ENCODE results near the gene KRT2. TPM values are rescaled to one million over a fixed set of nuclear protein-coding genes. Genes with fewer than 3 reads are reported as not detected.

The KRT2 gene
- total RNA-seq: under 1 TPM; 0.10 TPM

DNA sequence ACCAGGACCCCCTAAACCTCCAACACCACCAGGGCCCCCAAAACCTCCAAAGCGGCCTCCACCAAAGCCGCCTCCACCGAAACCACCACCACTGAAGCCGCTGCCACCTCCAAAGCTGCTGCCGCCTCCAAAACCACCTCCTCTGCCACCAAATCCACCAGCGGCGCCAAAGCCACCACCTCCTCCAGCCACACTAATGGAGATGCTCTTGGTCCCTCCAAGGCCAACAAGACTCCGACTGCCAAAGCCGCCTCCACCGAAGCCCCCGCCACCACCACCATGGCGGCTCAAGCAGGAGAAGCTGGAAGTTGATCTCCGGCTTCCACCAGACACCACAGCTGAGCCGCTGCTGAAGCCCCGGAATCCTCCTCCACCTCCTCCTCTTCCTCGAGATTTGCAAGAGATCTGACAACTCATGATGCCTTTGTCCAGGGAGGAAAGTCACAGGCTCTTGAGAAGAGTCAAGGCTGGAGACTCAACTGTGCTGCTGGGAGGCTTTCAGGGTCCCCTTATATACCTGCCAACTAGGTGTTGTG, at the start of gene KRT2:
Gene KRT2 (minus strand): TSS at position 486 of the 536 bp plus-strand sequence. CDS start 69 bp downstream, at position 417.
- peaks cover 51% of the 10 kb centered on the region for H3K4me1 Mint-ChIP-seq
- peaks cover 3% of the 10 kb centered on the region for H3K9me3 Mint-ChIP-seq
- no peak within 1 kb of the TSS for H3K4me3 Mint-ChIP-seq
- ChIA-PET POLR2A (no interaction called here), CTCF (no interaction called here)
- H3K27ac Mint-ChIP-seq: peak within 1 kb of the TSS; percentile 7
- DNase-seq: no peak
- H3K27me3 Mint-ChIP-seq: peaks cover 14% of the 10 kb centered on the region
- peaks cover 11% of the 10 kb centered on the region for H3K36me3 Mint-ChIP-seq (ENCODE audit: low read depth)

- no peak for DNase-seq
- H3K36me3 Mint-ChIP-seq (ENCODE audit: low read depth): no peaks in the 10 kb centered on the region
- H3K27ac Mint-ChIP-seq: no peak overlapping the region
- POLR2A ChIA-PET: no interaction called here
- H3K9me3 Mint-ChIP-seq: no peaks in the 10 kb centered on the region
- H3K27me3 Mint-ChIP-seq: peaks cover 5% of the 10 kb centered on the region
- no peak overlapping the region for H3K4me3 Mint-ChIP-seq
- H3K4me1 Mint-ChIP-seq: no peaks in the 10 kb centered on the region
- CTCF ChIA-PET: no interaction called here
These were observed 49.3 kb upstream of the KRT2 start for GRCh38 chr12:52701281-52701680.

- Mint-ChIP-seq H3K27me3 (peaks cover 7% of the 10 kb centered on the region), H3K36me3 (ENCODE audit: low read depth) (no peaks in the 10 kb centered on the region), H3K4me3 (no peak overlapping the region), H3K4me1 (no peaks in the 10 kb centered on the region), H3K27ac (no peak overlapping the region), H3K9me3 (no peaks in the 10 kb centered on the region)
- DNase-seq: no peak
- ChIA-PET POLR2A (no interaction called here), CTCF (no interaction called here)
These were observed 47.9 kb upstream of the KRT2 start for GRCh38 chr12:52699960-52700359.

- Mint-ChIP-seq H3K27ac (no peak overlapping the region), H3K9me3 (no peaks in the 10 kb centered on the region), H3K36me3 (ENCODE audit: low read depth) (no peaks in the 10 kb centered on the region), H3K4me1 (no peaks in the 10 kb centered on the region), H3K27me3 (peaks cover 7% of the 10 kb centered on the region), H3K4me3 (no peak overlapping the region)
- ChIA-PET CTCF (interaction anchor here (0.8 kb wide), 1 partner anchor 199 kb away, joined by 3 read pairs; no protein-coding TSS in a partner anchor), POLR2A (no interaction called here)
- DNase-seq: no peak
These were observed 47.4 kb upstream of the KRT2 start for GRCh38 chr12:52699373-52699772.

DNA sequence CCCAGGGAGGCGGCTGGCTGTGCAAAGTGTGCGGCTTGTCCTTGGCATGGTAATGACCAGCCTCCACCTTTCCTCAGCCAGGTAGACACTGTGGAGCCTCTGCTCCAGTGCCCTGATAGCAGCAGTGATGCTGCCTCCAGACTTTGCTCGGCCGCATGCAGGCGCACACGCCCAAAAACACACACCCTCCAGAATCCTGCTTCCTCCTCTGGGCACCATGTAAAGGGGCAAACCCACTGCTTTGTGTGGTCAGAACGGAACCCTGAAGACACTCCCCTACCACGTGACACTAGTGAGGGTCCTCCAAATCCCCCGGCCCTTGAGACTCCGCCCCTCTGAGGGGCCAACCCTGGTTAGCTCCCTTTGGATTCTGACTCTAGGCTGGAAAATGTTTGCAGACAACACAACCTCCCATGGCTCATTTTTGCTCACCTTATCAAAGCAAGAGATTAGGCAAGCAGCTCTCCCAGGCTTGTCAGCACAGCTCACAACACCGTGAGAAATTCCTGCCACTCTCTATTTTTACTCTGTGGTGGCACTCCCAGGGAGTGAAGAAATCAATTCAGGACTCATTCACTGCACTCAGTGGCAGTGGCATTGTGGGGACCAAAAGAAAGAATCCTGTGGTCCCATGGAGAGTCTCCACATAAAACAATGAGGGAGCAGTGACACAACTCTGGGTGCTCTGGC, 46.8 kb upstream of the KRT2 start:
- POLR2A ChIA-PET: no interaction called here
- Mint-ChIP-seq H3K4me1 (no peaks in the 10 kb centered on the region), H3K27me3 (peaks cover 5% of the 10 kb centered on the region), H3K27ac (no peak overlapping the region), H3K9me3 (no peaks in the 10 kb centered on the region), H3K4me3 (no peak overlapping the region), H3K36me3 (ENCODE audit: low read depth) (no peaks in the 10 kb centered on the region)
- DNase-seq: no peak
- CTCF ChIA-PET: interaction anchor here (0.8 kb wide), 1 partner anchor 198 kb away, joined by 3 read pairs; no protein-coding TSS in a partner anchor

DNA sequence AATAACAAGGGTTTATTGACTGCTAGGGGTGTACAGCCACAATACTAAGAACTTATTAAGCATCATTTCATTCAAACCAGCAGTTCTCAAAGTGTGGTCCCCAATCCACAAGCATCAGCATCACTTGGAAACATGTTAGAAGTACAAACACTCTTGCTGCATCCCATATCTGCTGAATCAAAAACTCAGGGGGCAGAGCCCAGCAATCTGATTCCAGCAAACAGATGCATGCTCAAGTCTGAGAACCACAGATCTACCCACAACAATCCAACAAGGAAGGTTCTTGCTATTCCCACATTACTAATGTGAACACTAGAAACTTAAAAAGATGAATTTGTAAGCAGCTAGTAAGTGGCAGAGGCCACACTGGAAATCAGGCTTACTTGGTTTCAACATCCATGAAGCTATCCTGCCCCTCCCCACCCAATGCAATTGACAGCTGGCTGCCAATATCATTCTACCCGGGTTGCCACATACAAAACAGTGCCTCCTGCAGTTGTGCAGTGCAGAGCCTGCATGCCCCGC, 45.1 kb upstream of the KRT2 start:
- DNase-seq: no peak
- Mint-ChIP-seq H3K36me3 (ENCODE audit: low read depth) (no peaks in the 10 kb centered on the region), H3K9me3 (no peaks in the 10 kb centered on the region), H3K4me3 (no peak overlapping the region), H3K27me3 (peaks cover 15% of the 10 kb centered on the region), H3K27ac (no peak overlapping the region), H3K4me1 (no peaks in the 10 kb centered on the region)
- POLR2A ChIA-PET: no interaction called here
- CTCF ChIA-PET: no interaction called here

DNA sequence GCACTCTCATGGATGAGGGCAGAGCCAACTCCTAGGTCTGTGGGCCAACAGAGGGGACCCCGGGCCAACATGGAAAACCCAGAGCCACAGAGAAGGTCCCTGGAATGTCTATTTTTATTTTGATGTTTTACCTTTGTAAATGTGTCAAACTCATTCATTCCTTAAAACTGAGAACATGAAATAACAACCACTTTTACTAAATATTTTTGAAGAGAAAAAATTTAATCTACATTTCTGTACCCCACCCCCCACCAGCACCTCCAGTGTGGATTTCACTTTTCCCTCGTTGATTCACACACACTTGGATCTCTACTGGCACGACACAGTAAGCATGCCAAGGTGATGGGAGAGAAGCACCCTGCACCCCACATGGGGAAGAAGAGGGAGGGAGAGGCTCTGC, 44.6 kb upstream of the KRT2 start:
- CTCF ChIA-PET: no interaction called here
- Mint-ChIP-seq H3K9me3 (no peaks in the 10 kb centered on the region), H3K4me3 (no peak overlapping the region), H3K36me3 (ENCODE audit: low read depth) (no peaks in the 10 kb centered on the region), H3K27me3 (peaks cover 19% of the 10 kb centered on the region), H3K27ac (no peak overlapping the region), H3K4me1 (peaks cover 4% of the 10 kb centered on the region)
- POLR2A ChIA-PET: no interaction called here
- no peak for DNase-seq

- Mint-ChIP-seq H3K27ac (no peak overlapping the region), H3K4me1 (peaks cover 18% of the 10 kb centered on the region), H3K9me3 (no peaks in the 10 kb centered on the region), H3K36me3 (ENCODE audit: low read depth) (no peaks in the 10 kb centered on the region), H3K4me3 (no peak overlapping the region), H3K27me3 (peaks cover 31% of the 10 kb centered on the region)
- POLR2A ChIA-PET: no interaction called here
- no peak for DNase-seq
- CTCF ChIA-PET: interaction anchor here (1.0 kb wide), 1 partner anchor 13 kb away, joined by 3 read pairs; no protein-coding TSS in a partner anchor
These were observed 43.0 kb upstream of the KRT2 start for GRCh38 chr12:52695039-52695438.

DNA sequence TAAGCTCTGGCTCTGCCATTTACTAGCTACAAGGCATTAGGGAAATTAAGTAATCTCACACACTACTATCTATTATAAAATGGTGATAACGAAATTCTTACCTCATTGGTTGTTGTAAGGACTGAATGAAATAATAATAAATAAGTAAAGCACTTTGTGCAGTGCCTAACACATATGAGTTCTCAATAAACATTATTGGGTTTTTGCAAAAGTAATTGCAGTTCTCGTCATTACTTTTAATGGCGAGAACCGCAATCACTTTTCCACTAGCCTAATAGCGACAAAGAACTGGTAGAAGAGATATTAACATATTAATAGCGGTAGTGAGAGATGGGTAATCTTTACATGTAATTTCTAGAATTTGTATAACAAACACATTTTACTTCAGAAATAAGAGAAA, 42.1 kb upstream of the KRT2 start:
- no peaks in the 10 kb centered on the region for H3K9me3 Mint-ChIP-seq
- H3K4me1 Mint-ChIP-seq: peaks cover 23% of the 10 kb centered on the region
- DNase-seq: no peak
- no peak overlapping the region for H3K4me3 Mint-ChIP-seq
- POLR2A ChIA-PET: no interaction called here
- H3K27me3 Mint-ChIP-seq: peaks cover 38% of the 10 kb centered on the region
- no peaks in the 10 kb centered on the region for H3K36me3 Mint-ChIP-seq (ENCODE audit: low read depth)
- no peak overlapping the region for H3K27ac Mint-ChIP-seq
- CTCF ChIA-PET: no interaction called here

DNA sequence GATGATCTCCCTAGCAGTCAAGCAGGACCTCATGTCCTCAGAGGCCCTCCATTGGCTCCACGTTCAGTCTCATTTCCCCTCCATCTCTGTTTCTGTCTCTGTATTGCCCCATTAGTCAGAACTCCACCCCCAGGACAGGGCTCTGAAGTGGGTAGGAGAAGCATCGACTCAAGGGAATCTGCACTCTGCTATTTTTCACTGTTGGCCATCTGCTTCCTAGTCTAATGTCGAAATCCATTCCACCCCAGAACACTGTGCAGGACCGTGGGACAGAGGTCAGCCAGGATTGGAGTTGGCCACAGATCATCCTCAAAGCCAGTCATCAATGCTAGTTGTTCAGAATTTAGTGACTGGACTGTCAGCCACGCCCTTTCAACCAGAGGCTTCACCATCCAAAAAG, 41.2 kb upstream of the KRT2 start:
- H3K36me3 Mint-ChIP-seq (ENCODE audit: low read depth): no peaks in the 10 kb centered on the region
- CTCF ChIA-PET: no interaction called here
- H3K27me3 Mint-ChIP-seq: peaks cover 42% of the 10 kb centered on the region
- DNase-seq: no peak
- no peak overlapping the region for H3K4me3 Mint-ChIP-seq
- POLR2A ChIA-PET: no interaction called here
- peaks cover 25% of the 10 kb centered on the region for H3K4me1 Mint-ChIP-seq
- H3K27ac Mint-ChIP-seq: no peak overlapping the region
- no peaks in the 10 kb centered on the region for H3K9me3 Mint-ChIP-seq

- POLR2A ChIA-PET: no interaction called here
- no peaks in the 10 kb centered on the region for H3K9me3 Mint-ChIP-seq
- peaks cover 35% of the 10 kb centered on the region for H3K4me1 Mint-ChIP-seq
- no peak for DNase-seq
- H3K27ac Mint-ChIP-seq: no peak overlapping the region
- no peaks in the 10 kb centered on the region for H3K36me3 Mint-ChIP-seq (ENCODE audit: low read depth)
- H3K4me3 Mint-ChIP-seq: no peak overlapping the region
- CTCF ChIA-PET: no interaction called here
- H3K27me3 Mint-ChIP-seq: peaks cover 47% of the 10 kb centered on the region
These were observed 40.2 kb upstream of the KRT2 start for GRCh38 chr12:52692254-52692653.

- DNase-seq: no peak
- ChIA-PET POLR2A (no interaction called here), CTCF (no interaction called here)
- no peak overlapping the region for H3K27ac Mint-ChIP-seq
- H3K9me3 Mint-ChIP-seq: no peaks in the 10 kb centered on the region
- H3K27me3 Mint-ChIP-seq: peaks cover 49% of the 10 kb centered on the region
- peak overlapping the region; percentile 78 for H3K4me3 Mint-ChIP-seq
- H3K36me3 Mint-ChIP-seq (ENCODE audit: low read depth): no peaks in the 10 kb centered on the region
- peaks cover 39% of the 10 kb centered on the region for H3K4me1 Mint-ChIP-seq
These were observed 39.8 kb upstream of the KRT2 start for GRCh38 chr12:52691841-52692150.

DNA sequence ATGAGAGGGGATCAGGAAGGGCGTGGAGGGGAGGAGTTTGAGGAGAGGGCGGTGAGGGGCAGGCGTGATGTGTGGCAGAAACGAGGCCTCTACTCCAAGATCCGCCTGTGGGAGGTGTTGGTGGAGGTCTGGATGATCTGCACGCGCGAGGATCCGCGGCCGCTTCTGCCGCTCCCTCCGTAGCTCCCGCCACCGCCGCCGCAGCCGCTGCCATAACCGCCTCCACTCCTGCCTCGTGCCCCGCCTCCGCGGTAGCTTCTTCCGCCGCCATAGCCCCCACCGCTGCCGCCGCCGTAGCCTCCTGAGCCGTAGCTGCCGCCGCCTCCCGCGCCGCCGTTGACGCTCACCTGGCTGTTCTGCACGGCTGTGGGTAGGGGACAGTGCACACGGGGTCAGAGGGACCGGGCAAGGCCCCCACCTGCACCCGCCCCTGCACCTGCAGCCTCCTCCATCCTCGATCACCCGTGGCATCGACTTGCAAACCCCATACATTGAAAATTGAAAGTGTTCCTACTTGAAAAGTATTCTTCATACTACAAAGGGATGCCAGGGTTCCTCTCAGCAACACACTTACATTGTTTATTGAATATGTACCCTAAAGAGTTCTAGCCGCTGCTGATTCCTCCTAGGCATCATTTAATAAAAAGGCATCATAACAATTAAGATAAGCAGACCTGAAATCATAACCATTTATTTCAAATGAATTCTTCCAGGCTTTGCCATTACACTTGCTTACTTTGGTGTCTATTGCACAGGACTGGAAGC, 39.2 kb upstream of the KRT2 start:
- no peaks in the 10 kb centered on the region for H3K36me3 Mint-ChIP-seq (ENCODE audit: low read depth)
- peaks cover 39% of the 10 kb centered on the region for H3K4me1 Mint-ChIP-seq
- H3K27ac Mint-ChIP-seq: peak overlapping the region; percentile 51
- H3K27me3 Mint-ChIP-seq: peaks cover 54% of the 10 kb centered on the region
- peak; percentile 60 for DNase-seq
- no peaks in the 10 kb centered on the region for H3K9me3 Mint-ChIP-seq
- ChIA-PET POLR2A (no interaction called here), CTCF (no interaction called here)
- H3K4me3 Mint-ChIP-seq: peak overlapping the region; percentile 78

Measured in activated CD4-positive, alpha-beta T cell treated with anti-CD3 and anti-CD28 coated beads, Interleukin-2, amount 10 ng/mL, durations not matched to agents 7 days and 5 days (primary cell).